ENCODE results near the gene DOCK8. TPM values are rescaled to one million over a fixed set of nuclear protein-coding genes. Genes with fewer than 3 reads are reported as not detected.

The DOCK8 gene
- total RNA-seq, 1 experiment from 2014 or later: 1.4 TPM

DNA sequence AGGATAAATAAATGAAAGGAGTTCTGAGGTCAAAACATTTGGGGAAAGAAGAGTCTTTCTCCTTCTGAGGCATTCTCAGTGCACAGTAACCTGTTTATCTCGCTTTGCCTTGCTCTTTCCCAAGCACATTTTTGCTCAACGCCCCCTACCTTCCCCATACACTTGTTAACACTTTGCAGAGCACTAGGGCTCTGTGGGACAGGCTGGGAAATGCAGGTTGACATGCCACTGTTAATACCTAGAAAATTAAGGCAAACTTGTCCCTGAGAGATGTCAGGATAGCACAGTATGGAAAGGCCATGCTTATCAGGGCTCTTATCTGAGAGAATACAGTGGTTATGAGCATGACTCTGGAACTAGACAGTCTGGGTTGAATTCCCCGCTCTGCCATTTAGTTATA lies 152.0 kb downstream of the DOCK8 start:
- TF ChIP-seq, protein P1, sequence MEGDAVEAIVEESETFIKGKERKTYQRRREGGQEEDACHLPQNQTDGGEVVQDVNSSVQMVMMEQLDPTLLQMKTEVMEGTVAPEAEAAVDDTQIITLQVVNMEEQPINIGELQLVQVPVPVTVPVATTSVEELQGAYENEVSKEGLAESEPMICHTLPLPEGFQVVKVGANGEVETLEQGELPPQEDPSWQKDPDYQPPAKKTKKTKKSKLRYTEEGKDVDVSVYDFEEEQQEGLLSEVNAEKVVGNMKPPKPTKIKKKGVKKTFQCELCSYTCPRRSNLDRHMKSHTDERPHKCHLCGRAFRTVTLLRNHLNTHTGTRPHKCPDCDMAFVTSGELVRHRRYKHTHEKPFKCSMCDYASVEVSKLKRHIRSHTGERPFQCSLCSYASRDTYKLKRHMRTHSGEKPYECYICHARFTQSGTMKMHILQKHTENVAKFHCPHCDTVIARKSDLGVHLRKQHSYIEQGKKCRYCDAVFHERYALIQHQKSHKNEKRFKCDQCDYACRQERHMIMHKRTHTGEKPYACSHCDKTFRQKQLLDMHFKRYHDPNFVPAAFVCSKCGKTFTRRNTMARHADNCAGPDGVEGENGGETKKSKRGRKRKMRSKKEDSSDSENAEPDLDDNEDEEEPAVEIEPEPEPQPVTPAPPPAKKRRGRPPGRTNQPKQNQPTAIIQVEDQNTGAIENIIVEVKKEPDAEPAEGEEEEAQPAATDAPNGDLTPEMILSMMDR (conservative IDR thresholded peaks at IDR 0.05): peak; percentile 38
- Histone ChIP-seq H2AFZ (ENCODE audit: low read length) (no peak overlapping the region), H3K79me2 (ENCODE audit: insufficient read depth, low read length) (no peaks in the 10 kb centered on the region), H3K4ac (ENCODE audit: low read depth, low read length) (no peak overlapping the region), H2BK12ac (ENCODE audit: insufficient read length, low read depth, low read length) (no peak overlapping the region), H2BK5ac (ENCODE audit: insufficient read length, low read length) (no peak overlapping the region), H2AK5ac (ENCODE audit: insufficient read length, low read length) (no peak overlapping the region), H4K8ac (replicated peaks; ENCODE audit: insufficient read length, low read depth, low read length) (no peak overlapping the region), H3K18ac (ENCODE audit: insufficient read length, low read depth, low read length) (no peak overlapping the region), H3K9ac (ENCODE audit: extremely low read depth, insufficient read length, low read length) (no peak overlapping the region), H4K91ac (ENCODE audit: insufficient read length, low read depth, low read length) (no peak overlapping the region), H3K27ac (ENCODE audit: insufficient read length, low read depth, low read length) (no peak overlapping the region), H3K23ac (ENCODE audit: insufficient read length, low read depth, low read length) (no peak overlapping the region), H2BK120ac (ENCODE audit: low read depth, low read length, poor library complexity, severe bottlenecking) (no peak overlapping the region), H3K4me1 (ENCODE audit: insufficient read depth, low read length) (no peaks in the 10 kb centered on the region), H3K23me2 (ENCODE audit: insufficient read length, low read depth, low read length, poor library complexity, severe bottlenecking) (no peaks in the 10 kb centered on the region), H3K56ac (ENCODE audit: insufficient read length, low read depth, low read length) (no peak overlapping the region), H3K4me2 (ENCODE audit: insufficient read depth, insufficient read length, low read length) (no peak overlapping the region), H3K9me3 (ENCODE audit: control insufficient read depth, low read depth, low read length) (no peaks in the 10 kb centered on the region), H3K79me1 (ENCODE audit: insufficient read depth, low read depth, low read length, poor library complexity, severe bottlenecking) (no peaks in the 10 kb centered on the region), H4K20me1 (ENCODE audit: control insufficient read depth, insufficient read depth, insufficient read length) (no peaks in the 10 kb centered on the region), H3K14ac (ENCODE audit: insufficient read depth, low read length) (no peak overlapping the region), H3K27me3 (ENCODE audit: insufficient read depth, low read length) (no peaks in the 10 kb centered on the region), H2BK20ac (ENCODE audit: low read depth, low read length, poor library complexity, severe bottlenecking) (no peak overlapping the region), H4K5ac (ENCODE audit: insufficient read length, low read depth, low read length) (no peak overlapping the region), H2BK15ac (ENCODE audit: low read depth, low read length) (no peak overlapping the region), H3T11ph (ENCODE audit: low read length) (no peak overlapping the region)
- Mint-ChIP-seq H3K4me3 (no peak overlapping the region), H3K4me1 (peaks cover 10 to 15% of the 10 kb centered on the region in 2 experiments), H3K27me3 (ENCODE audit: low read depth) (peaks cover 2% of the 10 kb centered on the region), H3K36me3 (ENCODE audit: insufficient read depth in 1 of 3, low read depth in 3 of 3) (no peaks in the 10 kb centered on the region), H3K9me3 (no peaks in the 10 kb centered on the region), H3K27ac (no peak overlapping the region)
- no peak for DNase-seq
- WGBS (ENCODE audit: extremely low coverage, insufficient read length, low lambda C conversion rate): no CpG with 5 or more reads among the region's 3 CpGs
